HCEC 1CT (cell line): Measurements from ENCODE around the gene AREG.
A peak's percentile ranks its signal among the peaks of the same experiment; 100 is the strongest.

Source experiments
- DNase-seq: peaks from one replicate; pipeline ENCODE4 v3.0.0-alpha.2; 2017

Gene AREG

DNA sequence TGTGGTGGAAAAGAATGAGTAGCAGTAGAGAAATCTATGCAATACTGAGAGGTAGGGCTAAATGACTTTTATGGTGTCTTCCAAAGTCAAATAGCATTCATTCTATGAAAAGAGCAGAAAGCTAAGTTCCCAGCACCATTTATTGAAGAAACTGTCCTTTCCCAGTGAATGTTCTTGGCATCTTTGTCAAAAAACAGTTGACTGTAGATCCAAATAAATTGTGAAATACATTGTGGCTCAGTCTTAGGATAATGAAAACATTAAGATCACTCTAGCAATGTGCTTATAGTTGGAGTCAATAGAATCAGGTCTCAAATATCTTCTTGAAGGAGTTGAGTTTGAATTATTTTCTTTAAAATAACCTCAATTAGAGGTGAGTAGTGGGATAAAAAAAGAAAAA, 19.4 kb downstream of the AREG start:
- no peak for DNase-seq

DNA sequence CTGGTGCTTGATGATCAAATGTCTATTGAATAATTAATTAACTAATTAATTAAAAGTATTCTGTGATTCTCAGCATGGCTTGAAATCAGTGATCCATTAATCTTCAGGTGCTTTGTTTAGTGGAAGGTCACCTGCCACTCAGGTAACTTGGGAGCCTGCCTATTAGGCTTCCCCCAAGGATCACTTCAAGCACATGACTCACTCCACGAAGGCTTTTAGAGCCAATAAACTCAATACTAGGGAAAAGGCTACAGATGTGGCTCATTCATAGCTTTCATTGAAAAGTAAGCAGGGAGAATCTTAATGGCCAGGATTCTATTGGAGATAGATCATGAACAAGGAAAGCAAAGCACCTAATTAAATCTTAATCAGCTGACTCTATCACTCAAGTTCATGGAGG, 21.3 kb downstream of the AREG start:
- DNase-seq: no peak

DNA sequence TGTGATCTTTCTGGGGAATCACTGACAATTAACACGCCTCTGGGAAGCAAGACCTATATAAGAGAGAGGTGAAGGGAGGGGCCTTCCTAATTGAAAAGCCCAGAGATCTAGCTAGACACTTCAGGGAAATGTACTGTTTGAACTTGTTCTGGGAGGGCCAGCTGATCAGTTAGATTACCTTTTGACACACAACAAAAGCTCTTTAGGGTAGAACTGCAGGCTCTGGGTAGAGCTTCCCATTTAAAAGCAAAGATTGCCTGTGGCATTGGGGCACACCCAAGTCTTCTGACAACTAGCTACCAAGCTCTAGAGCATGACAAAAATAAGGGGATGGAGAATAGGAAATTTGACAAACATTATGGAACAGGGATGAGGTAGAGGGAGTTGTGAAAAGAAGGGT, 26.3 kb downstream of the AREG start:
- DNase-seq: no peak

DNA sequence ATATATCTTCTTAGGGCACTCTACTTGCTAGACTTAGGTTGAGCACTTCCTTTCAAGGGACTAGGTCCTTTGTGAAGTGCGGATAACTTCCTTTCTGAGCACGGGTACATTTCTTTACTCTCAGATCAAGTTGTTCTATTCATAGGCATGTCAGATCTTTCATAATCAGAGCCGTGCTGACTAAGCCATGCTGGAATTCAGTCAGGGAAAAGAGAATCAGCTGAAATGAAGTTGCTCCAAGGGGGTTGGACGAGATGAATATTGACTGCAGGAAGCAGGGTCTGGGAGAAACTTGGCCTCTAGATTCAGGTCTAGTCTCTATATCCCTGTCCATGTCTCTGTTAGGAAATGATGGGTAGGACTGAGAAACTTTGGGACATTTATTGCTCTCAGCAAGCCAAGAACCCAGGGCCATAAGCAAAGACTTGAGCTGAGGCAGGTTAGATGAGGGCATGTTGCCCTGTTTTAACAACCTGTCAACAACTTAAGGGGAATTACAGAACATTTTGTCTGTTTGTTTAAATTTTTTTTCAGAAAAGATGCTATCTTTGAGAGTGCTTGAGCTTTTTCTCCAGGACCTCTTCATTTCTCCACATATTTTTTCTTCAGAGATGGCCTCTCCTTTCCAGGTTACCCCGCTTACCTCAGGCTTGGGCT, 28.3 kb downstream of the AREG start:
- peak; percentile 87 for DNase-seq

DNA sequence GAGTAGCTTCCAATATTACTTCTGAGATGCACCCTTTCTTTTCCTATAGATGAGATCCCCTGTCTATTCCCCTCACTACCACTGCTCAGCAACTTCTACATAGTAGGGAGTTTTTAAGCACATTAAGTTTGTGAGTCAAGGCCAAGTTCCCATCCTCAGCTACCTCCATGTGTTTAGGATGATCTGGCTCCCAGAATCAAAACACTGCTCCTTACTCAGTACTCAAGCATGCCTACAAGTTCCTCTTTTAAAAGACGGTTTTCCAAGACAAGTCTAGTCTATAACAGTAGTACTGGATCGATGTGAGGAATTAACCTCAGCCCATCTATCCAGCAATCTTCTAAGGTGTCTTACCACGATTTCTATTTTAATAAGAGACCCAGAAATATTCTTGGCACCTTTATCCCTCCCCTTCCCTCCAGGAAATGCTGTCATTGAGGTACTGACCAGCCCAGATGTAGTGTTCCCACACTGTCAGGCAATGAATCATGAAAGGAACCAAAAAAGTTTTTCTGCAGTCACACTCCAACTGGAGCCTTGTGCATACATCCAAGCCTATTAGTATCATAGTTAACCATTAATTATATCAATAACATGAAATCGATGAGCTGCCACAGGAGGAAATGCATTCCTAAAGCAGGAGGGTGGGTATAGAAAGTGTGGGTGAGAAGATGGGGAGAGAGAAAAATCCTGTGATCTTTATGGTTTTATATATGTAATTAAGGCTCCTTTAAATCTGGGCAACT, 29.6 kb downstream of the AREG start:
- peak; percentile 62 for DNase-seq

DNA sequence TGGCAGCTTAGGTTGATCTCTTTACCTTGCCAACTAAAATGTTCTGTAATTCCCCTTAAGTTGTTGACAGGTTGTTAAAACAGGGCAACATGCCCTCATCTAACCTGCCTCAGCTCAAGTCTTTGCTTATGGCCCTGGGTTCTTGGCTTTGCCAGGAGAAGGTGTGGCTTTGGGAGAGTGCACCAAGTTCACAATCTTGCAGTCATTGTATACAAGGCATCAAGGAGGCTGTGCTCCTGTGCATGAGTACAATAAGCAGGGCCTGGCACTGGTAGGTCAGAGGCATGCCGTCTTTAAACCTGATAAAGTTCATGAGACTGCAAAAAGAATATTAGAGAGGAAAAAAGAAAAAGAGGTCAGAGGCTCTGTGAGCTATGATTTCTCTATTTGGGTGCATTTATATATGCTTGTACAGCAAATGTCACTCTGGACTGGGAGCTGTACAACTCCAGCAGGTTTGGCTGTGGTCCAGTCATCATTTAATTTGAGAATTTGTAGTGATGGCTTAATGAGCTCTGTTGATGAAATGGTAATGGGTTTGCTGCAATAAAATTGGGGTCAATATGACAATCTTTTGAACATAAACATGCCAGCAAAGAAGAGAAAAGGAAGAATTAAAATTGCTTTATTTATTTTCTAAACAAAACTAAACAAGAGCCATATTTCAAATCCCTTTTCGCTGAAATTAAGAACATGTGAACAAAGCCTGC, 30.3 kb downstream of the AREG start:
- no peak for DNase-seq

DNA sequence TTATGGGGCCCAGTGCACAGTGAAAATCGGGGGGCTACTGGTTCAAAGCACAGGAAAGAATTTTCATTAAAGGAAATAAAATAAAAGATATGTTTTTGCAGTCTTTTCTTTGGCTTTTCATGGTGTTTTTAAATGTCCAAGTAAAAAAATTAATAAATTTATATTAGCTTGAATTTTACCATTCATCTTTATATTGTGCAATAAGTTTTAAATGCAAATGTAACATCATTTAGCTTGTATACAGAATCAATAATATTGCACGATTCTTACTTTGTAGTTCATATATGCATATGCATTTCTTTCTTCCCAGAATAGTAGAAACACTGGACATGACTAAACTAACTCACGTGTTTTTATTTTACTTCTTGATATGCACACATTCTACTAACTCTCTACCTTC, 31.0 kb downstream of the AREG start:
- DNase-seq: no peak

DNA sequence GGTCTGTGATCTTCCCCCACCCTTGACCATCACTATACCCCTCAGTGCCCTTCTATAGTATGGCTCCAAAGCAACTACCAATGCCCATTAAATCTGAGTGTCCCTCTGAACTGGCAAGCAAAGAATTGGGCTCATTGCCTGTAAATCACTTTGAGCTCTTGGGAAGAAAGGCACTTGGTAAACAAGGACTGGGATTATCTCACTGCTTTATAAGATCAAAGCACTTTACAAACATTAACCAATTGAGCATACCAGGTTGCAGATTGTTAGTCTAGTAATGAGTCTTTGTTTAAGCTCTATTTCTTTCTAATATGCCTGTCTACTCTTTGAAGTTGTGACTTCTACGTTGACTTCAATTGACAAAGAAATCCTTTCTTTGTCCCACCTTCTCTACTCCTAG, 34.1 kb downstream of the AREG start:
- DNase-seq: no peak

DNA sequence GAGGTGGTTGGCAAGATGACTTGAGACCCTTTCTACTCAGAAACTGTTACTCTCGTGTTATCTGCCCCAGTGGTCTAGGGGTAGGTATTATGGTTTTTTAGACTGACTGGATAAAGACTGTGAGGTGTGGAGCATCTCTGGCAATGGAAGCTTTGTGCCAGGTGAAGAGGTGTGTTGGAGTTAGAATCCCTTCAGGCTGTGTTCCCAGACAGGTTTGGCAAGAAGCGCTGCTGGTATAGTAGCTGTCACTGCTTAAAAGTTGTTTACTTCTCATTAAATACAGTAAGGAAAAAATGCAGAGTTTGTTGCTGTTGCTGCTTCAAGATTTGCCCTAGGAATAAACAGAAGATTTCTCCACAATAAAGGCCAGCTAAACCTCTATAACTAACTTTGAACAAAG, 35.3 kb downstream of the AREG start:
- DNase-seq: no peak

DNA sequence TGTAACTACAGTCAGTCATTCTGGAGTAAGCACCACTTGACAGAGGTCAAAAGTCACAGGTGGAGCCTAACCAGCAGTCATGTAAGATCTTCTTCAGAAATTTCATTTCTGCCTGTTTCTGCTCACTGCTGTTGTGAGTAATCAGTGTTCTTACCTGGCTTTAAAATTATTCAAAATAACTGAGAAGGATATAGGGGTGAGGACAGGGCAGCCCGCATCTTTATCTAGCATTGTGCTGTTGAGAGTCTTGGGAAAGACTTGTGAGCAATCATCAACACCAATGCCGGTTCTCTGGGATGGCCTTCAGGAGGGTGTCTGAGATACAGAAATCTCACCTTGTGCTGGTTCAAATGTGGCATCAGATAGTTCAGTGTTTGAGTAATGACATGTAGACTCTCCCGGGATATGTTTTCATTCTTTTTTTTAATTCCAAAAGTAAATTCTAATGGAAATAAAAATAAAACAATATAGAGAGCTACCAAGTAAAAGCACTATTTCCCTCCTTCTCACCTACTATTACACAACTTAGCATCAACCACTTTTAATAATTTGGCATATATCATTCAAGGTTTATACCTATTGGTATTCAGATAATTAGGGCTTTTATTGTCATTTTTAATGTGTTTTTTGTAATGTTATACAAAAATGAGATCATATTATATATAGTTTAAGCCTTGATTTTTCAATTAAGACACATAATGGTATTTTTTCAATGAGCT, 37.1 kb downstream of the AREG start:
- DNase-seq: no peak

DNA sequence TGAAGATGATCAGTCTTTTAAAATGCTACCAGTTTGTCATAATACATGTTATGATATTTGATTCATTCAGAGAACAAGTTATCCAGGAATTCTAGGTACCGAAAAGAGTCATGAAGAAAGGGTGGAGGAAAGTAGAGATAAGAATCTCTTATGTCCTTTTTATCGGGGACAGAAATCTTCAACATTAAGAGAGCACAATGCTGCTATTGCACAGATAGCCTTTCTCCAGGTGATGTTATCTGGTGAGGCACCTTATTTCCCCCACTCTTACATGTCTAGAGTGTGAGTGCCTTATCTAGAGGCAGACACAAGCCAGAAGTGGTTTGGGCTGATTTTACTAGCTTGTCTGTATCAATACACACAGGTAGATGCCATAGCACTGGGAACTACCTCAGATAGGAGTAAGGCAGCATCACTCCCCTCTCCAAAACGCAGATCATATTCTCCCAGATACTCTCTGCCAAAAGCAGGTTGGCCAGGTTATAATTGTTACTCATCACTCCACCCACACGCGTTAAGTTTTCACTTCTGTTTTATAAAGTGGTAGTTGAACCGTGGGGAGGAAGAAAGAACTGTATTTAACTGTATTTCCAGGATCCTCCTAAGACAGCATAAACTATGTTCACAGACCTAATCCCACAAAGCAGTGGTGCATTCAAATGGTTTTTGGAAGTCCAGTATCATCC, 38.4 kb downstream of the AREG start:
- DNase-seq: no peak

DNA sequence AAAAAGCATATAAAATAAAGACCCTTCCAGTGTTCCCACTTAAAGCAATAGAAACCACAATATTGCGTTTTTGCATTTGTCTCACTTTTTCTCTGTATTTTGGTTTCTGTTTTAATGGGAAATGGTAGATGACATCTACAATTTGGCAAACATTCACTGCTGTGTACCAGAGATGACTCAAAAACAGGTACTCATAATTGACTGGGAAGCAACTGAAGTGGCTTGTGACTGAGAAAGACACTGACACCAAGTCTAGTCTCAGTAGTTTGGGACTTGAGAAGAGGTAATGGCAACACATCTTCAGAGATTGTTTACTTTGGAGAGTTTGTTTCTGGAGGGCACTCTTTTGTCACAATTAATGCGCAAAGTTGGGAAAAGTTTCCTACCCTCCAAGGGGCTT, 42.0 kb downstream of the AREG start:
- no peak for DNase-seq

DNA sequence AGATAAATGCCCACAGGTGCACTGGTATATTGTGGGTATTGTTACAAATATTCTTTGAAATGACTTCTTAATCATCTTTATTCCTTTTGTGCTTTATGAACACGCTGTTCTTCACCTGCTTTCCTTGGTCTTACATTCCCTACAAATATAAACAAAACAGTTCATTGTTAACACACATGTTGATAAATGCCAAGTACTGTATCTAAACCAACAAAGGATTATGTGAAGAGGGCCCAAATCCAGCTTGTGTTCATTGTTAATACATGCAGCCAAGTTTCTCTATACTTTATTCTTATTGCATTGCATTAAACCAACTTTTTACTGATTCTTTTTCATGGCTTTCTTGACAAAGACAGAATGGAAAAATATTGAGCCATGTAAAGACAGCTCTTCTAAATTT, 42.8 kb downstream of the AREG start:
- DNase-seq: no peak

DNA sequence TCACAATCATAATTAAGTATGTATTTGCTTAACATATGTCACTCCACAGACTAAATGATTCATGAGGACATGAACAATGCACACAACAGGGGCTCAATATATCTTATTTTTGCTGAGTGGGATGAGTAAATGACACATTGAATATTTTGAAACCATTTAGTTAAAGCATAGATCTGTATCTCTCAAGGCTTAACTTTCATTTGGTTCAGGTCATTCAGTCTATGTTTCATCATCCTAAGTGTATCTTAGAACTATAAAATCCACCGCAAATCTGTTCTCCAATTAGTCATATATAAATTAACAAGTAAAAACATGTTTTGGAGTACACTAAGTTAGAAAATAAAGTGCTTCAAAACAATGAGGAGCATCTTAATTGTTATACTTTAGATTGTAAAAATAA, 45.8 kb downstream of the AREG start:
- DNase-seq: no peak

DNA sequence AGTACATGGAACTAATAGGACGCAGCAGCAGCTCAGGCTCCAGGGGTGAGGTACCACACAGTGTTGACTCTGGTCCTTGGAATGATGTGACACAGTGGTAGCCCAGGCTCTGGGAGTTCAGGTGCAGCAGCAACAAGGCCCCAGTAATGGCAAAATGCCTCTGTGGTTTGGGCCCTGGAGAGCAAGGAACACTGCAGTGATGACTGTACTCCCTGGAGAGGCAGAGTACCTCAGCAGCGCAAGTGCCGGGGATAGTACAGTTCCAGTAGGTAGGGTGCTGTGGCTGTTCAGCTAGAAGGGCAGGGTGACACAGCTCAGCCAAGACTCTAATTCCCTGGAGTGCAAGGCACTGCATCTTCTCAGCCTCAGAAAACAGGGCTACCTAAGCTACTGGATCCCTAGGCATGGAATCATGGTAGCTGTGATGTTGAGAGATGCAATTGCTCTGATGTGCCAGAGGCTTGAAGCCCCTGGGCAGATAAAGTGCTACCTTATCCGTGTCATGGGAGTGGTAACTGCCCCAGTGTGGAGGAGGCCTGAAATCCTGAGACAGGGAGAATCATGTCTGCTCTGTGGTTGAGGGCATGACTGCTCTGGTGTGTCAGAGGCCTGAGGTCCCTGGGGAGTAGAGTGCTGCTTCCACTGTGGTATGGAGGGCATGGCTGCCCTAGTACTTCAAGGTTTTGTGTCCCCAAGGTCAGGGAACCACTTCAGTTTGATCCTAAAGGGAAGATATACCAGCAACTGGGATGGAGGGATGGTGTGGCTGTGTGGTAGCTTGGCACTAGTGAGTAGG, 55.2 kb downstream of the AREG start:
- no peak for DNase-seq

DNA sequence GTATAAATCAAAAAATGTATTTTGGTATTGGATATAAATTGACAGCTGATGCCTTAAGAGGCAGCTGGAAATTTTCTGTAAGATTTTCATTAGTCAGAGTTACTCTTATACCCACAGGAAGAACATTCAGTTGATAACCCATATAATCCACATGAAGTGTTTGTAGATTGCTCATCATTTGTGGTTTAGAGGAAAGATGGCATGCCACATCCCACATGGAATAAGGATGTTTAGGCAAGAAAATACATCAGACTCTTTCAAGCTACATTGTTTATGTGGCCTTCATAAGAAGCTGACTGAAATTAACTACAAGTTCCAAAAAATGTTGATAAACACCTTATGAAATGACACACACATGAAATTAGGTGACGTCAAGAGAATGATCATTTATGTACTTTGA, 56.6 kb downstream of the AREG start:
- peak; percentile 85 for DNase-seq

DNA sequence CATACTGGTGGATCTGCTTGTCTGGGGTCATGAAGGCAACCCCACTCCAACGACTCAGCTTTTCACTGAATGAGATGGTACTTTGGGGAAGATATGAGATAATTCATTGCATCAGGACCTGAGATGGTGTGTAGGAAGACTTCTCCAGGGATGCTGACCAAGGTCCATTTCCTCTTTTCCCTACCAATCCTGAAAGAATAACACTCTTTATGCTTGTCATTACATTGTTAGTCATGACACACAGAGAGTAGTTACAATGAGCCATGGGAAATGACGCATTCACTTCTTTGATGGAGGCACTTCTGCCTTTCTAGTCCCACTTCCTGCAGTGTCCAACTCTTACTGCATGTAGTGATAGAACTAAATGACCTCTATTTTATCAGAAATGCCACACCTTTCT, 58.6 kb downstream of the AREG start:
- DNase-seq: peak; percentile 51

DNA sequence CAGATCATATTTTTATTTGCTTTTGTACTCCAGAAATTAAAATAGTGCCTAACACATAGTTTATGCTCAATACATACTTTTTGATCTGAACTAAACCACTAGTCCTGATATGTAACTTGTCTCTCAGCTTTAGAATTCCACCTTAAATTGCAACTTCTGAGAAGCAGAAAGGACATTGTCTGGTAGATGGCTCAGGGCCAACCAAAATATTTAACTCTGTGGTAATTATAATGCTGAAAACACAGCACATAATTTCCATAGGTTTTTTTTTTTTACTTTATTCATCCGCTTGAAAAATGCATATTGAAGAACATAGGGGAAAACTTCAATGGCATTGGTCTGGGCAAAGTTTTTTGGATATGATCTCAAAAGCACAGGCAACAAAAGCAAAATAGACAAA, 59.3 kb downstream of the AREG start:
- DNase-seq: peak; percentile 3
